NK-92 (cell line): Measurements from ENCODE around the gene IL15RA.
"Not testable (repeated sequence)": the region's sequence is repeated elsewhere in the genome, so short reads cannot be mapped to it uniquely, and the experiment has no call there.

Experiments
- DNase-seq: peaks from one replicate; lab custom pipeline; 2025; ENCODE audit not compliant: unreplicated experiment; lab: John Stamatoyannopoulos, UW

IL15RA gene

GRCh38 chr10:5930272-5930671 is 47.1 kb downstream of the IL15RA start:
- DNase-seq, result no peak

- no peak for DNase-seq
These were observed 47.9 kb downstream of the IL15RA start for GRCh38 chr10:5929442-5929841.

- no peak for DNase-seq
These were observed 50.0 kb downstream of the IL15RA start for GRCh38 chr10:5927306-5927705.

- DNase-seq, result no peak
These were observed 52.5 kb downstream of the IL15RA start for GRCh38 chr10:5924889-5925288.

- no peak for DNase-seq
These were observed 55.6 kb downstream of the IL15RA start for GRCh38 chr10:5921746-5922145.

- no peak for DNase-seq
These were observed 57.8 kb downstream of the IL15RA start for GRCh38 chr10:5919568-5919967.

GRCh38 chr10:5918763-5919162 is 58.6 kb downstream of the IL15RA start:
- DNase-seq, result no peak

GRCh38 chr10:5917305-5917704 is 60.0 kb downstream of the IL15RA start:
- DNase-seq, result no peak

- DNase-seq, result no peak
These were observed 61.9 kb downstream of the IL15RA start for GRCh38 chr10:5915451-5915850.

- no peak for DNase-seq
These were observed 63.6 kb downstream of the IL15RA start for GRCh38 chr10:5913736-5914135.

- DNase-seq, result no peak
These were observed 65.7 kb downstream of the IL15RA start for GRCh38 chr10:5911670-5912069.

- DNase-seq, result no peak
These were observed 66.8 kb downstream of the IL15RA start for GRCh38 chr10:5910323-5911100.

- DNase-seq, result not testable (repeated sequence)
These were observed 68.7 kb downstream of the IL15RA start for GRCh38 chr10:5908676-5909075.

- DNase-seq, result no peak
These were observed 70.7 kb downstream of the IL15RA start for GRCh38 chr10:5906651-5907050.

GRCh38 chr10:5905854-5906507 is 71.4 kb downstream of the IL15RA start:
- no peak for DNase-seq

- DNase-seq, result no peak
These were observed 73.1 kb downstream of the IL15RA start for GRCh38 chr10:5904227-5904626.

GRCh38 chr10:5903563-5903962 is 73.8 kb downstream of the IL15RA start:
- DNase-seq, result no peak

- no peak for DNase-seq
These were observed 74.7 kb downstream of the IL15RA start for GRCh38 chr10:5902511-5903274.
